Lower lobe of right lung (tissue), 2 donors: ENCODE data around the gene PKLR. TPM values are rescaled to one million over a fixed set of nuclear protein-coding genes. Genes with fewer than 3 reads are reported as not detected.

Experiments
- ATAC-seq, 2 donors: fragments of 200-7000 bp; cut with Tn5 transposase; one replicate each; pipeline ENCODE4 v1.9.1; 2020 to 2022; ENCODE audit warnings: mild to moderate bottlenecking in 2 of 2, moderate library complexity in 2 of 2
- DNase-seq: peaks from one replicate; pipeline ENCODE4 v3.0.0-alpha.2; 2020
- H3K27ac ChIP-seq: fragments of 200-600 bp; one replicate; pipeline ENCODE4 v1.8.0; 2022
- H3K27me3 ChIP-seq: fragments of 200-600 bp; one replicate; pipeline ENCODE4 v1.8.0; 2022; ENCODE audit warnings: low read depth
- H3K36me3 ChIP-seq: fragments of 200-600 bp; one replicate; pipeline ENCODE4 v1.8.0; 2022; ENCODE audit warnings: mild to moderate bottlenecking
- H3K4me1 ChIP-seq: fragments of 200-600 bp; one replicate; pipeline ENCODE4 v1.8.0; 2022
- H3K4me3 ChIP-seq: fragments of 200-600 bp; one replicate; pipeline ENCODE4 v1.8.0; 2022; ENCODE audit warnings: mild to moderate bottlenecking
- H3K9me3 ChIP-seq: fragments of 200-600 bp; one replicate; pipeline ENCODE4 v1.8.0; 2022
- intact Hi-C: fragments of 100-400 bp; cut with DNase I; formaldehyde crosslinking; loops from one replicate; pipeline ENCODE4 v1.11.0; 2022
- total RNA-seq: library from RNA; stranded (reverse); fragmentation: NEBNext Ultra II Directional; extraction: Animal tissue kit (Norgen Biotek cat#: 25700); gene quantifications from one replicate; pipeline ENCODE4 v1.2.1, GENCODE V29; 2021
- TF ChIP-seq, protein P1 (sequence below): fragments of 200-600 bp; IDR thresholded peaks from one replicate; pipeline ENCODE4 v1.8.0; 2022; ENCODE audit warnings: antibody characterized with exemption, mild to moderate bottlenecking
- donor health status: DM: no; HTN: yes; CAD: no; lungs with severe emphysema.

The PKLR gene
- total RNA-seq, 1 donor from 2014 or later, result not detected

DNA sequence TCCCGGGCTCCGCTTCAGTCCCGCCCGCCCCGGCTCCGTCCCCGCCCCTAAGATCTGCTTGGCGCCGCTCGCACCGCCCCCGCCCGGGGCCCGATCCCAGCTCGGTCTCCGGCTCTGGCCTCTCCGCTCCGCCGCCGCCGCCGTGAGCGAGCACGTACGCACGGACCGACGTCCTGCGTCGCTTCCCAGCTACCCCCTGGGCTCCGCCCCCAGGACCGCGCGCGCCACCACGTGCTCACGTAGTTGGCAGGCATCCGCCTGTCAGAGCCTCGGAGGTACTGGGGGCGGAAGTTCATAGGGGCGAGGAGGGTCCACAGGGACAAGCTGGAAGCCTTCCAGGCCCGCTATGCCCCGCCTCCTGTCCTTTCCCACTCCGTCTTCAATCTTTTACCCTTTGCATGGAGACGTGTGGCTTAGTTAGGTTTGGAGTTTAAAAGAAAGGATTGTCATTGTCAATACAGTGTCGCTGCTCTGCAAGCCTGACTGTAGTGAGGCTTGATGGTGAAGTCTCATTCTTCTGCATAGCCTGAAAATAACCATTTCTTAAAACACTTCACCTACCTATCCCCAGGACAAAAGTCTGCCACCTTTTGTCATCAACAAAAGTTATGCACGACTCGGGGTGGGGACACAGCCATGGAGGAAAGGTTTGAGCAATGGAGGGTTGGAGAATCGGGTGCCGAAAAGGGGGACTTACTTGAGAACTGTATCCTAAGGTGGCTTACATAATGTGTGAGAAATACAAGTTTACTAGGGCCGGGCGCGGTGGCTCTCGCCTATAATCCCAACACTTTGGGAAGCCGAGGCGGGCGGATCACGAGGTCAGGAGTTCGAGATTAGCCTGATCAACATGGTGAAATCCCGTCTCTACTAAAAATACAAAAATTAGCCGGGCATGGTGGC, 27.6 kb downstream of the PKLR start, which contains the start of gene CLK2:
CLK2 (minus strand) TSS at position 162 of the 903 bp plus-strand sequence. CDS start 2,527 bp downstream, outside the sequence.
- intact Hi-C loops, result no loop called here
- peak; percentile 94 to 95 for ATAC-seq

DNA sequence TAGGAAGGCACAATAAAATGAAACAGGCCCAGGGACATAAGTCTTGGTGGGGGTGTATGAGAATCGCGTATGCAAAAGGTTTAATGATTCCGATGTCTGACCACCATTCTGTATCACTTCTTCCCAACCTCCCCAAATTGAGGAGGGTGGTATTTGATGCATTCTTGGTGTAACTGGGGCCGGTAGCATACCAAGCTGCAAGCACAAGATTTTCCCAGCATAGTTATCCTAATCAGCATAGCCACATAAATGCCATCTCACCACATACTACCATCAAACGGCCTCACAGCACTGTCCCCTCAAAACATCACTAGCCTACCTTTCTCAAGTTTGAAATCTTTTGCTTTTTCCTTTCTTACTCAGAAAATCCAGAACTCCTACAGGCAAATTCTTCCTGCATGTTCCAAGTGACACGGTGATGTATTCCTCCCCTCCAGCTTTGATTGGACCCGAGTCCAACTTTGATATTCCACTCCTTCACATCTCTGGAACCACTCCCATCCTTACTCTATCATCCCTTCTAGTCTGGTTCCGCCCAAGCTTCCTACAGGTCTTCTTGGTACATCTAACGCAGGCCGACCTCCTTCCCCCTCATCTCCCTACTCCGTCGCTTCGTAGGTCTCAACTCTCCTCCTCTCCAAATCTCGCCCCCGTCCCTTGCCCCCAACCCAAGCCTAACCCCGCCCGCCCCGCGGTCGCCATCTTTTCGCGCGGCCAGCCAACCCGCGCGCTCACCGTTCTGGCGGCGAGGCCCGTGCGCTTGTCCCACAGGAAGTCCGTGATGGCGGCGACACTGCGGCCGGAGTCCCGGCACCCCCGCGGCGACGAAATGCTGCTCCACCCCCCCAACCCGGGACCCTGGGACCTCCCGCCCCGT, 28.5 kb downstream of the PKLR start:
- DNase-seq (no peak), ATAC-seq (peak; percentile 55 to 69)
- Histone ChIP-seq H3K4me1 (peaks cover 35% of the 10 kb centered on the region), H3K27me3 (no peaks in the 10 kb centered on the region), H3K9me3 (no peaks in the 10 kb centered on the region), H3K36me3 (peaks cover 43% of the 10 kb centered on the region), H3K4me3 (peak overlapping the region; percentile 83), H3K27ac (peak overlapping the region; percentile 92)
- TF ChIP-seq, protein P1, sequence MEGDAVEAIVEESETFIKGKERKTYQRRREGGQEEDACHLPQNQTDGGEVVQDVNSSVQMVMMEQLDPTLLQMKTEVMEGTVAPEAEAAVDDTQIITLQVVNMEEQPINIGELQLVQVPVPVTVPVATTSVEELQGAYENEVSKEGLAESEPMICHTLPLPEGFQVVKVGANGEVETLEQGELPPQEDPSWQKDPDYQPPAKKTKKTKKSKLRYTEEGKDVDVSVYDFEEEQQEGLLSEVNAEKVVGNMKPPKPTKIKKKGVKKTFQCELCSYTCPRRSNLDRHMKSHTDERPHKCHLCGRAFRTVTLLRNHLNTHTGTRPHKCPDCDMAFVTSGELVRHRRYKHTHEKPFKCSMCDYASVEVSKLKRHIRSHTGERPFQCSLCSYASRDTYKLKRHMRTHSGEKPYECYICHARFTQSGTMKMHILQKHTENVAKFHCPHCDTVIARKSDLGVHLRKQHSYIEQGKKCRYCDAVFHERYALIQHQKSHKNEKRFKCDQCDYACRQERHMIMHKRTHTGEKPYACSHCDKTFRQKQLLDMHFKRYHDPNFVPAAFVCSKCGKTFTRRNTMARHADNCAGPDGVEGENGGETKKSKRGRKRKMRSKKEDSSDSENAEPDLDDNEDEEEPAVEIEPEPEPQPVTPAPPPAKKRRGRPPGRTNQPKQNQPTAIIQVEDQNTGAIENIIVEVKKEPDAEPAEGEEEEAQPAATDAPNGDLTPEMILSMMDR, result no peak
- intact Hi-C loops, result no loop called here

More for the DNA sequence above, 27.6 kb downstream of the PKLR start, which contains the start of gene CLK2:
- H3K4me1 ChIP-seq, result peaks cover 44% of the 10 kb centered on the region
- TF ChIP-seq, protein P1, result no peak
- no peaks in the 10 kb centered on the region for H3K9me3 ChIP-seq
- peak; percentile 98 for DNase-seq
- peak within 1 kb of the TSS; percentile 83 for H3K4me3 ChIP-seq
- H3K27me3 ChIP-seq, result no peaks in the 10 kb centered on the region
- peak within 1 kb of the TSS; percentile 92 for H3K27ac ChIP-seq
- H3K36me3 ChIP-seq, result peaks cover 34% of the 10 kb centered on the region

DNA sequence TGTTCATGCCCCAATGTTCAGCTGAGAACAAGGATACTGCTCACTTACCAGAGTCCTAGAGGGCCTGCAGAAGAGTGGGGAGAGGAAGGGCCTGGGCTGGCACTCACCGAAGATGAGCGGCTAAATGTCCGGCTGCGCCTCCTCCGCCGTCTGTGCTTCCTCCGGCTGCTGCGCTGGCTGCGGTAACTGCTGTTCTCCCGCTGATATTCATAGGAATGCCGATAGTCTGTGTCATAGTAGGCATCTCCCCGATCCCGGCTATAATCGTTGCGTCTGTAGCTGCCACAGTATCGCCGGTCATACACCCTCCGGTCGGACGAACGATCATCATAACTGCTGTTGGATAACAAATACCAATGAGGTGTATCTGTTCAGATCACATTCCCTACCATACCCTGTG, 31.9 kb downstream of the PKLR start:
- TF ChIP-seq, protein P1, result no peak
- Histone ChIP-seq H3K36me3 (peaks cover 76% of the 10 kb centered on the region), H3K4me3 (no peak overlapping the region), H3K27ac (no peak overlapping the region), H3K27me3 (no peaks in the 10 kb centered on the region), H3K9me3 (no peaks in the 10 kb centered on the region), H3K4me1 (peaks cover 23% of the 10 kb centered on the region)
- intact Hi-C loops, result no loop called here
- DNase-seq (no peak), ATAC-seq (no peak)

DNA sequence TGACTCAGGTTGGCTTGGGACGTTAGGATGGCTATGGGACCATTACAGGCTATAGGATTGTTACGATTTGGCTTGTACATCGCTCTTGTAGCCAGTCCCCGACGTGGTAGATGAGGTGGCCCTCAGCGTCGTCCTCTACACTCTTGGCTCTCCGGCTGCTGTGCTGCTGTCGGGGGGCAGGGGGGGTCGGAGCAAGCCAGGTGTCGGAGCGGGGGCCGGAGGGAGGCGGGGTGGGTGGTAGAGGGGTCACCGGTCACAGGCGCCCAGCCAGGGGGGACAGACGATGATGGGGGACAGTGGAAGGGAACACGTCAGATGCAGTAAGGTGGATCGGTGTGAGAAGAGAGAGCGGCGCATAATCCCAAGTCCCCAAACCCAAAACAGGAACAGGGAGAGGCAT, 32.6 kb downstream of the PKLR start:
- Histone ChIP-seq H3K27ac (no peak overlapping the region), H3K36me3 (peaks cover 83% of the 10 kb centered on the region), H3K4me3 (no peak overlapping the region), H3K4me1 (peaks cover 18% of the 10 kb centered on the region), H3K27me3 (no peaks in the 10 kb centered on the region), H3K9me3 (no peaks in the 10 kb centered on the region)
- TF ChIP-seq, protein P1, result no peak
- ATAC-seq (no peak), DNase-seq (no peak)
- intact Hi-C loops, result no loop called here

DNA sequence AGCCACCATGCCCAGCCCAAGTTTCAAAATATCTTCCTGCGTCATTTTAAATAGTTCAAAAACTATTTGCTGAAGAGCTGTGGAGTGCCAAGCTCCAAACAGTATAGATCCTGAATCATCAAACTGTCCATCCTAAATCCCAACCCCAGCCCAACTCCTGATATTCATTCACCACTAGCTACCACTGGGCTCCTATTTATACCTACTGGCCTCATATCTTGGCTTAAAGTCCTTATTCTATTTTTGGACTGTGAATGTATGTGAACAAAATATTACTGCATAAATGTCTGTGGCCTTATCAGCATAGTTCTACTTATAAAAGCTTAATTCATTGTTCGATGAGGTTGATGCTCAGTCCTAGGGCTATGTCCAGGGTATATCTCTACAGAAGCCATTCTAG, 33.9 kb downstream of the PKLR start:
- no peak for ATAC-seq
- Histone ChIP-seq H3K27ac (no peak overlapping the region), H3K36me3 (peaks cover 92% of the 10 kb centered on the region), H3K9me3 (no peaks in the 10 kb centered on the region), H3K27me3 (no peaks in the 10 kb centered on the region), H3K4me3 (no peak overlapping the region), H3K4me1 (peaks cover 22% of the 10 kb centered on the region)
- intact Hi-C loops, result no loop called here
- TF ChIP-seq, protein P1, result no peak
- DNase-seq, result no peak
